Pons (tissue), 1 donor: Measurements from ENCODE around the gene ATP13A4.

Experiments used
- DNase-seq: peaks from one replicate; pipeline ENCODE4 v3.0.0-alpha.2; 2016; ENCODE audit warnings: low spot score

The ATP13A4 gene, protein sequence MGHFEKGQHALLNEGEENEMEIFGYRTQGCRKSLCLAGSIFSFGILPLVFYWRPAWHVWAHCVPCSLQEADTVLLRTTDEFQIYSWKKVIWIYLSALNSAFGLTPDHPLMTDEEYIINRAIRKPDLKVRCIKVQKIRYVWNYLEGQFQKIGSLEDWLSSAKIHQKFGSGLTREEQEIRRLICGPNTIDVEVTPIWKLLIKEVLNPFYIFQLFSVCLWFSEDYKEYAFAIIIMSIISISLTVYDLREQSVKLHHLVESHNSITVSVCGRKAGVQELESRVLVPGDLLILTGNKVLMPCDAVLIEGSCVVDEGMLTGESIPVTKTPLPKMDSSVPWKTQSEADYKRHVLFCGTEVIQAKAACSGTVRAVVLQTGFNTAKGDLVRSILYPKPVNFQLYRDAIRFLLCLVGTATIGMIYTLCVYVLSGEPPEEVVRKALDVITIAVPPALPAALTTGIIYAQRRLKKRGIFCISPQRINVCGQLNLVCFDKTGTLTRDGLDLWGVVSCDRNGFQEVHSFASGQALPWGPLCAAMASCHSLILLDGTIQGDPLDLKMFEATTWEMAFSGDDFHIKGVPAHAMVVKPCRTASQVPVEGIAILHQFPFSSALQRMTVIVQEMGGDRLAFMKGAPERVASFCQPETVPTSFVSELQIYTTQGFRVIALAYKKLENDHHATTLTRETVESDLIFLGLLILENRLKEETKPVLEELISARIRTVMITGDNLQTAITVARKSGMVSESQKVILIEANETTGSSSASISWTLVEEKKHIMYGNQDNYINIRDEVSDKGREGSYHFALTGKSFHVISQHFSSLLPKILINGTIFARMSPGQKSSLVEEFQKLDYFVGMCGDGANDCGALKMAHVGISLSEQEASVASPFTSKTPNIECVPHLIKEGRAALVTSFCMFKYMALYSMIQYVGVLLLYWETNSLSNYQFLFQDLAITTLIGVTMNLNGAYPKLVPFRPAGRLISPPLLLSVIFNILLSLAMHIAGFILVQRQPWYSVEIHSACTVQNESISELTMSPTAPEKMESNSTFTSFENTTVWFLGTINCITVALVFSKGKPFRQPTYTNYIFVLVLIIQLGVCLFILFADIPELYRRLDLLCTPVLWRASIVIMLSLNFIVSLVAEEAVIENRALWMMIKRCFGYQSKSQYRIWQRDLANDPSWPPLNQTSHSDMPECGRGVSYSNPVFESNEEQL

DNA sequence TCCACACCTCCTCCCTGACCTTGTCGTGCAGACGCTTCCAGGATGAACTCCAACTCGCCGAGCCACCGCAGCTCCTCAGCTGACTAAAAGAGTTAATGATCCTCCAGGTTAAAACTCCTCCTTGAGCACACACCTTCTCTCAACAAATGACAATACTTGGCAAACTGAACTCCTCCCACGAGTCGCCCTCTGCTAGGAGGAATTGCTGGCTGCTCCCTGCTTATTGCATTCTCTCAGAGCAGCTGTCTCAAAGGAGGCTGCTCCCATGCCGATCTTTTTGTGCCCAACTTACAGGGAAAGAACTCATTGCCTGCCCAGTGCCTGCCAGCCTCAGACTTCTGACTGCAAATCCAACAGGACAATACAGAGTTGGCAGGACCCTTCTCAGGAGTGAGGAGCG, at the start of gene ATP13A4:
Gene ATP13A4 (minus strand): TSS at position 85 of the 400 bp plus-strand sequence. CDS start 96 bp downstream, outside the sequence.
- peak; percentile 31 for DNase-seq

- no peak for DNase-seq
These were observed 44.7 kb upstream of the ATP13A4 start for GRCh38 chr3:193599393-193599792.

DNA sequence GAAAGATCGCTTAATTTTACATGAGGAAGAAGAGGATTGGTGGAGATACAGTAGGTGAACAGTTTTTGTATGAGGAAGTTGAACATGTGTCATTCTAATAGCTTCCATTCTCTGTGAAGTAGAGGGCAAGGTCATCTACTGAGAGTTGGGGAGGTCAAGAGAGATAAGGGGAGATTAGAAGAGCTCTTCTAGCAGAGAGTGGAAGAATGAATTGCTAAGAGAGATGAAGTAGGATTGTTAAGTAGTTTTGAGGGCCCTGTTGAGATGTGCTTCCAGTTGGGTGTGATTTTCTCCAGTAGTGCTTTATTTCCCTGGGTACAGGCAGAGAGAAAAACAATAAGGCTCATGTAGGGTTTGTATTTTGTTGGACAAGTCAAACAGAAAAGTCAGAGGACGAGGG, 43.5 kb upstream of the ATP13A4 start:
- DNase-seq, result no peak

DNA sequence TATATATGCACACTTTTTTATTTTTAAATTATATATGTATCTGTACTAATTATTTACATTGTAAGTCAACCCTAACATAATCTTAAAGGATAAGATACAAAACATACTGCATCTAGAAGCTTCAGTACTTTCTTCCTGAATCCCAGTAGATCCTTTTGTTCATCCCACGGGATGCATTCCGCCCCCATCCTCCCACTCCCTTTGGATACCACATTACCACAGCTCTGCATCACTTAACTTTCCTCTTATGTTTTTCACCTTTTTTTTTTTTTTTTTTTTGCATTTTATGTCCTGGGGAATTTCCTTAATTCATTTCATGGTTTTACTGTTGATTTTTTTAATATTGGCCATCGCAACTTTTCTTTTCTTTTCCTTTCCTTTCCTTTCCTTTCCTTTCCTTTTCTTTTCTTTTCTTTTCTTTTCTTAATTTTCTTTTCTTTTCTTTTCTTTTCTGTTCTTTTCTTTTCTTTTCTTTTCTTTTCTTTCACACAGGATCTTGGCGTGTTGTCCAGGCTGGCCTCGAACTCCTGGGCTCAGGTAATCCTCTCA, 41.3 kb upstream of the ATP13A4 start:
- DNase-seq, result no peak

DNA sequence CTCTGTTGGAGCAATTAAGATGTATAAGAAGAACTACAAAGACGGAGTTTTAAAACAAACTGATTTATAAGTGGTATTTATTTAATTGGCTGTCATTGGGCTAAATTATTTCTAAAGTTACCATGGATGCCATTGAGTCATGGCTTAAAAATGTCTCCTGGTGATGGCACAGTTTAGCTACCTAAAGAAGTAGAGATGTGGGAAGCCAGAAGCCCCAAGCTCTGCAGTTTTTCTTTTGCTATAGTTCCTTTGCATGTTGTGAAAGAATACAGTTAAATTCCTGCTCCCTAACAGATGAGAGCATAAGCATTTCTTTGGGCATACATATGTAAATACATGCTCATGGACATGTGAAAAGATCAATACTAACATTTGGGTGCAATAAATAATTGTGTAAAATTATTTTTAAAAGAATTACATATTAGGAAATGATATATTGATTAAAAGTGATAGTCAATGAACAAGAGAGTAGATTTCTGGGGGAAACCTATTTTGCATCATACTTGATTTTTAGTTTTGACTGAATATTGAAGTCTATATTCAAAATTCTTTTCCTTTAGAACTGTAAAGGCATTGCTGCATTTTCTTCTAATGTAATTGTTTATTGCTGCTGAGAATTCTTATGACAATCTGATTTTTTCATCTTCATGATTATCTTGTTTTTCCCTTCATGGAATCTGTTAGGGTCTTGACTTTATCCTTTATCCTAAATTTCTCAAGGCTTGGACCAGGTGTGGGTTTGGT, 40.4 kb upstream of the ATP13A4 start:
- no peak for DNase-seq

DNA sequence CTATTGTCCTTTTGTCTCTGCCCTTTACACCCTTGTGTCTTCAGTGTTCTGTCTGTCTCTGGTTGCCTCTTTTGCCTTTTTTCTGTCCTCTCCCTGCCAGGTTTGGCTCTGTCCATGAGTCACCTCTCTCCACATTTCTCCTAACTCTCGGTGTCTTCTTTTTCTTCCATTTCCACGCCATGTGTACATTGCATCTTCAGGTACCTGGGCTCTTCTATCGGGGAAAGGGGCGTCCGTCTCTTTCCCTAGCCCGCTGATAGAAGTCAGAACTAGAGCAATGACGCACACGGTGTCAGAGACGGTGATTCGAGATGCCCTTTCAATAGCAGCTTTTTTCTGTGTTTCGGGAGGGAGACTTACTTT, 39.0 kb upstream of the ATP13A4 start:
- DNase-seq, result no peak

DNA sequence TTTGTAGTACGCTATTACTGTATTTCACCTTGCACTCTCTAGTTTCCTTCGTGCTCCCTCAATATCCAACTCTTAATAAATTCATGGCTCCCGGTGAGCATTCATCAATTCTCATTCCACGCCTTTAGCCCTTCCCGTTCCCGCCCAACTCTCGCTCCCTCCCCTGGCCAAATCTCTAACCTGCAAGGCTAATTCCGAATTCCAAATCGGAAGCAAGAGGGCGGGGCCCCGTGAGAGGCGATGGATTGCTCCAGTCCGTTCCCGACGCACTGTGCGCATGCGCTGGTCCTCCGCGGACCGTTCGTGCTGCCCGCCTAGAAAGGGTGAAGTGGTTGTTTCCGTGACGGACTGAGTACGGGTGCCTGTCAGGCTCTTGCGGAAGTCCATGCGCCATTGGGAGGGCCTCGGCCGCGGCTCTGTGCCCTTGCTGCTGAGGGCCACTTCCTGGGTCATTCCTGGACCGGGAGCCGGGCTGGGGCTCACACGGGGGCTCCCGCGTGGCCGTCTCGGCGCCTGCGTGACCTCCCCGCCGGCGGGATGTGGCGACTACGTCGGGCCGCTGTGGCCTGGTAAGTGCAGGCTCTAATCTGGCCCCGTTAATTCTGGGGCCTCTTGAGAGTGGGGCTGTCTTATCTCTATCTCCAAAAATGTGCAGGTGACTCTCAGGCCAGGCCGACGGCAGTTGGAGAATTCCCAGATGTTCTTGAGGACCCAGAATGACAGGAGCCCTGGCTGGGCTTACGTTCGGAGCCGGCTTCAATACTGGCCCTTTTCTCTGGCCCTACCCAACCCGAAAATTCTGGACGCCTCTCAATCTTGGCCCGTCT, 38.4 kb upstream of the ATP13A4 start, which contains the start of gene OPA1:
Gene OPA1 (plus strand): TSS at position 368 of the 827 bp plus-strand sequence. CDS start 170 bp downstream, at position 538.
- DNase-seq, result peak; percentile 96

GRCh38 chr3:193590088-193590856, 35.6 kb upstream of the ATP13A4 start:
- no peak for DNase-seq

DNA sequence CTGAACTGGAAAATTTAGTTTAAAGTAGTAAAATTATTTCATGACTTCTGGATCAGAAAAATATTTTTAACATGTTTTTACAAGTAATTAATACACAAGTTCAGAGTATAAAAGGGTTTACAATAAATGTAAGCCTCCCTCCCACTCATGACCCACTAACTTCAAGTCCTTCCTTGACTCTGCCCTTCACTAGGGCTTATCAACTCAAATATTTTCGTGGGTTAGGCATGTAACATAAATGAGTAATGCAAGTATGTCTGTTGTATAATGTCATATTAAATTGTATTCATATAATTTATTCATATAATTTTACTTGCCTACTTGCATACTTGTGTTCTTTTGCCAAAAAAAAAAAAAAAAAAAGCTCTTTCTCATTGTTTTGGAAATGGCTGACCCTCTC, 34.9 kb upstream of the ATP13A4 start:
- no peak for DNase-seq

- no peak for DNase-seq
These were observed 34.4 kb upstream of the ATP13A4 start for GRCh38 chr3:193589129-193589528.

GRCh38 chr3:193586526-193586925, 31.8 kb upstream of the ATP13A4 start:
- DNase-seq, result no peak

- no peak for DNase-seq
These were observed 30.8 kb upstream of the ATP13A4 start for GRCh38 chr3:193585530-193585929.

DNA sequence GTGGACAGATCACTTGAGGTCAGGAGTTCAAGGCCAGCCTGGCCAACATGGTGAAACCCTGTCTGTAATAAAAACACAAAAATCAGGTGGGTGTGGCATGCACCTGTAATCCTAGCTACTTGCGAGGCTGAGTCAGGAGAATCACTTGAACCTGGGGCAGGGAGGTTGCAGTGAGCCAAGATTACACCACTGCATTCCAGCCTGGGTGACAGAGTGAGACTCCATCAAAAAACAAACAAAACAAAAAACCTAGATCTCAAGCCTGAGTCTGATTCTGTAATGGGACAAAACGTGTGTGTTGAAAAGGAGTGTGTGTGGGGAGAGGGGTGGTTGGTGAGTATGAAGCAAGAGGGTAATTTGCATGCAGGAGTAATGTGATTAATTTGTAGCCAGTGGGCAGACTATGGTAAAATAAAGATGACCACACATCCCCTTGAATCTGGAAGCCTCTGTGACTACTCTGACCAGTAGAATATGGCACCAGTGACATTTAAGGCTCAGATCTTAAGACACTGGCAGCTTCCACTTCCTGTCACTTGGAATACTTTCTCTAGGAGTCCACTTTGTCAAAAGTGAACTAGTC, 19.9 kb upstream of the ATP13A4 start:
- no peak for DNase-seq

GRCh38 chr3:193573403-193574191, 18.9 kb upstream of the ATP13A4 start:
- no peak for DNase-seq

DNA sequence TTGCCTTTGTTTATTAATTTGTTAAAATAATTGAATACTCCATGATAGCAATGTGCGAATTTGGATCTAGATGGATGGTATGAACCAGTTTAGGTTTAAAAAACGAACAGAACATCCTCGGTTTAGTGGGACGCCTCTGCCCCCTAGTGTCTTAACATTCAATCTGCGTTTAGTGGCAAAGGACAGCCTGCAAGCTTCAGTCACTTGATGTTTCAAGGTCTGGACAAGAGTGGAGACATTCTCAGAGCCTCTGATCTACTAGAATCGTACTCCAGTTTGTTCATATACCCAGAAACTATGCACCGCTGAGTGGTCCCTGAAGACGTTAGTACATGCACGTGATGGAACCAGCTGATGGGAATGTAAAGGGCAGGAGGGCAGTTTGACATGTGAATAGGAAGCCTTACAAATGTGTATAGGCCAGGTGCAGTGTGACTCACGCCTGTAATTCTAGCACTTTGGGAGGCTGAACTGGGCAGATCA, 17.8 kb upstream of the ATP13A4 start:
- peak; percentile 84 for DNase-seq

DNA sequence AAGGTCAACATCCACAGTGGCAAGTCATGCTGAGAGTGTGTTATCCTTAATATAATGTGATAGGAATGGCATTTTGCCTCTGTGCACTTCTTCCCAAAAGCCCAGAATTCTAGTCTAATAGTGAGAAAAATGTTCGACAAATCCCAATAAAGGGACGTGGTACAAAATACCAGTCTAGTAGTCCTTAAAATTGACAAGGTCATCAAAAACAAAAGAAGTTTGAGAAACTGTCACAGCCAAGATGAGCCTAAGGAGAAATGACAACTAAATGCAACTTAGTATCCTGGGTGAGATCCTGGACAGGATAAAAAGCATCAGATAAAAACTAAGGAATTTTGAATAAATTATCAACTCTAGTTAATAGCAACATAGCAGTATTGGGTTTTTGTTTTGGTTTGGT, 14.4 kb upstream of the ATP13A4 start:
- DNase-seq, result no peak

DNA sequence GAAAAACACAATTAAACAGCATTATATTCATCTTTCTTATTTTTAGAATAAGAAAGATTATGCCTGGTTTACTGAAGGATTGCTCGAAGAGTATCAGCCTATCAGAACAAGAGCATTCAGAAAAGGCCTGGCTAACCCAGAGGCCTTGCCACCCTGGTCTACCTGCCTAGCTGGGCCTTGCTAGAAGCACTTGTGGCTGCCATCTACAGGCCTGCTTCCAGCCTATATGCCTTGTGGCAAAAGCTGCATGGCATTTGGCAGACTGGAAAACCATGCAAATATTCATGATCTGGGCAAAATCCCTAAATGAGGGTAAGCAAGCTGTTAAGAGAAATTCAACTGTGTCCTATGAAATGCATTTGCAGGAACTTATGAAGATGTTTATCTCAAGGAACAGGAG, 9.3 kb upstream of the ATP13A4 start:
- no peak for DNase-seq

DNA sequence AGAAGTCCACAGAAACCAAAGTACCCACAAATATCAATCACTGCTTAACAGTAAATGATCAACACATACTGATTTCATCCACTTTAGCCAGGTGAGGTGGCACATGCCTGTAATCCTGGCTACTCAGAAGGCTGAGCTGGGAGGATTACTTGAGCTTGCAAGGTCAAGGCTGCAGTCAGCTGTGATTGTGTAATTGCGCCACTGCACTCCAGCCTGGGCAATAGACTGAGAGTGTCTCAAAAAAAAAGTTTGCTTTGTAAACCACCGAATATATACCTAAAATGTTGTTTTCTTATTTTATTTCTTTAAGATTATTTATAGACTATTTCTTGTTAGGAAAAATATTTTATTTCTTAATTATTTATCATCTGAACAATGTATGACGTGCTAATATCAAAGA, 8.7 kb upstream of the ATP13A4 start:
- DNase-seq, result no peak
